ENCODE measurements around the gene AGBL1.

DNA sequence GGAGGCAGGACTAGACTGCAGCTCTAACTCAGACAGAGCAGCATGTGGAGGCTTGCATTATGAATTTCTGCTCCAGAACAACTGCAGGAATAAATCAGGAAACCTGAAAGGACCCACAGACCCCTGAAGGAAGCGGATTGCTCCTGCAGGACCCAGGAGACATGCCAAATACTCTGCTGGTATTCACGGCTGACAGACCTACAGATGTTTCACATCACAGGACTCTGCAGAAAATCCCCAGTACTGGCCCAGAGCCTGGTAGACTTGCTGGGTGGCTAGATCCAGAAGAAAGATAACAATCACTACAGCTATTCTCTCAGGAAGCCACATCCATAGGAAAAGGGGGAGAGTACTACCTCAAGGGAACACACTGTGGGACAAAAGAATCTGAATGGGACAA lies 942.1 kb downstream of the AGBL1 start:
- TF ChIP-seq, protein P1, sequence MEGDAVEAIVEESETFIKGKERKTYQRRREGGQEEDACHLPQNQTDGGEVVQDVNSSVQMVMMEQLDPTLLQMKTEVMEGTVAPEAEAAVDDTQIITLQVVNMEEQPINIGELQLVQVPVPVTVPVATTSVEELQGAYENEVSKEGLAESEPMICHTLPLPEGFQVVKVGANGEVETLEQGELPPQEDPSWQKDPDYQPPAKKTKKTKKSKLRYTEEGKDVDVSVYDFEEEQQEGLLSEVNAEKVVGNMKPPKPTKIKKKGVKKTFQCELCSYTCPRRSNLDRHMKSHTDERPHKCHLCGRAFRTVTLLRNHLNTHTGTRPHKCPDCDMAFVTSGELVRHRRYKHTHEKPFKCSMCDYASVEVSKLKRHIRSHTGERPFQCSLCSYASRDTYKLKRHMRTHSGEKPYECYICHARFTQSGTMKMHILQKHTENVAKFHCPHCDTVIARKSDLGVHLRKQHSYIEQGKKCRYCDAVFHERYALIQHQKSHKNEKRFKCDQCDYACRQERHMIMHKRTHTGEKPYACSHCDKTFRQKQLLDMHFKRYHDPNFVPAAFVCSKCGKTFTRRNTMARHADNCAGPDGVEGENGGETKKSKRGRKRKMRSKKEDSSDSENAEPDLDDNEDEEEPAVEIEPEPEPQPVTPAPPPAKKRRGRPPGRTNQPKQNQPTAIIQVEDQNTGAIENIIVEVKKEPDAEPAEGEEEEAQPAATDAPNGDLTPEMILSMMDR (optimal IDR thresholded peaks at IDR 0.05 in 1 of 3, IDR thresholded peaks at IDR 0.05 in 1 of 3, conservative IDR thresholded peaks at IDR 0.05 in 1 of 3; ENCODE audit: extremely low read depth in 1 of 3, insufficient read depth in 2 of 3, low read length in 3 of 3): no peak
- TF ChIP-seq EZH2 (IDR thresholded peaks at IDR 0.05; ENCODE audit: low read length): no peak
